SK-N-SH (cell line): ENCODE results near the gene ASTL. TPM values are rescaled to one million over a fixed set of nuclear protein-coding genes. Genes with fewer than 3 reads are reported as not detected.

Experiments
- CTCF ChIA-PET: fragments of 300-600, 350-600 bp; formaldehyde crosslinking; extraction: SDS; loops from one replicate; lab custom pipeline; 2021; lab: Yijun Ruan, JAX
- POLR2A ChIA-PET: fragments of 350-600 bp; sonication (Branson Sonifier 250); formaldehyde crosslinking; extraction: SDS; loops from one replicate; lab custom pipeline; 2020; ENCODE audit warnings: antibody characterized with exemption, inconsistent platforms; lab: Yijun Ruan, JAX
- DNase-seq: peaks from one replicate; pipeline ENCODE4 v3.0.0; 2012
- H2AFZ ChIP-seq: fragments of 200-600 bp; sonication (generic); 2 replicates; pipeline ENCODE4 v1.8.1; 2016; ENCODE audit warnings: antibody characterized with exemption, mild to moderate bottlenecking, low read depth
- H3F3A ChIP-seq: fragments of 200-600 bp; sonication (generic); replicated peaks from 2 replicates; pipeline ENCODE3; 2016; ENCODE audit warnings: antibody characterized with exemption, mild to moderate bottlenecking; ENCODE audit not compliant: insufficient read depth
- H3K27ac ChIP-seq, 2 experiments: fragments of 200-500 bp in 1 of 2; fragments of 200-600 bp in 1 of 2; sonication (Bioruptor generic) in 1 of 2; sonication (generic), shearing (Covaris generic) in 1 of 2; 2 replicates each; pipeline versions ENCODE4 v1.5.1 to v1.6.1; 2014 to 2016; ENCODE audit warnings: low read depth in 2 of 2, inconsistent platforms in 1 of 2, low read length in 1 of 2, mild to moderate bottlenecking in 1 of 2, mixed read lengths in 1 of 2
- H3K27me3 ChIP-seq: fragments of 200-600 bp; sonication (generic), shearing (Covaris generic); 2 replicates; pipeline ENCODE4 v1.6.1; 2016; ENCODE audit warnings: mixed run types; ENCODE audit not compliant: insufficient read depth
- H3K36me3 ChIP-seq, 2 experiments: fragments of 200-500 bp in 1 of 2; fragments of 200-600 bp in 1 of 2; sonication (Bioruptor generic) in 1 of 2; sonication (generic) in 1 of 2; replicated peaks in 1 of 2; 2 replicates each; pipeline versions ENCODE3 to v1.5.1; 2014 to 2016; ENCODE audit warnings: low read length in 1 of 2, mild to moderate bottlenecking in 1 of 2; ENCODE audit not compliant: insufficient read depth in 2 of 2, control insufficient read depth in 1 of 2
- H3K4me1 ChIP-seq, 2 experiments: fragments of 200-500 bp in 1 of 2; fragments of 200-600 bp in 1 of 2; sonication (Bioruptor generic) in 1 of 2; sonication (generic), shearing (Covaris generic) in 1 of 2; 2 replicates each; pipeline versions ENCODE4 v1.5.1 to v1.6.1; 2014 to 2016; ENCODE audit warnings: low read depth in 1 of 2, low read length in 1 of 2, mixed run types in 1 of 2; ENCODE audit not compliant: insufficient read depth in 2 of 2, control insufficient read depth in 1 of 2
- H3K4me2 ChIP-seq: fragments of 200-600 bp; sonication (generic), shearing (Covaris generic); 2 replicates; pipeline ENCODE4 v1.6.1; 2017; ENCODE audit warnings: mixed run types
- H3K4me3 ChIP-seq, 2 experiments: fragments of 200-500 bp in 1 of 2; fragments of 200-600 bp in 1 of 2; sonication (Bioruptor generic) in 1 of 2; sonication (generic), shearing (Covaris generic) in 1 of 2; 2 replicates each; pipeline versions ENCODE4 v1.5.1 to v1.8.1; 2014 to 2016; ENCODE audit warnings: low read depth in 2 of 2, inconsistent platforms in 1 of 2, low read length in 1 of 2, mild to moderate bottlenecking in 1 of 2, mixed read lengths in 1 of 2, moderate library complexity in 1 of 2
- H3K79me2 ChIP-seq: fragments of 200-600 bp; sonication (generic); 2 replicates; pipeline ENCODE4 v1.8.1; 2017; ENCODE audit warnings: mild to moderate bottlenecking; ENCODE audit not compliant: insufficient read depth
- H3K9ac ChIP-seq: fragments of 200-600 bp; sonication (generic); 2 replicates; pipeline ENCODE4 v1.6.1; 2017; ENCODE audit warnings: mixed run types
- H3K9me2 ChIP-seq: fragments of 200-600 bp; sonication (generic); 2 replicates; pipeline ENCODE4 v1.6.1; 2017; ENCODE audit warnings: mixed run types
- H3K9me3 ChIP-seq: fragments of 200-600 bp; sonication (generic); 2 replicates; pipeline ENCODE4 v1.6.1; 2017; ENCODE audit warnings: mixed run types, mild to moderate bottlenecking, moderate library complexity
- H4K20me1 ChIP-seq: fragments of 200-600 bp; sonication (generic); 2 replicates; pipeline ENCODE4 v1.6.1; 2017; ENCODE audit warnings: mild to moderate bottlenecking, mixed run types; ENCODE audit not compliant: insufficient read depth
- EP300 ChIP-seq, 2 experiments: IDR thresholded peaks; 2 replicates each; pipeline versions ENCODE4 v1.4.0 to v1.6.1; 2012; ENCODE audit warnings: borderline replicate concordance in 1 of 2, low read depth in 1 of 2, low read length in 1 of 2
- EZH2phosphoT487 ChIP-seq: fragments of 200-600 bp; sonication (generic); IDR thresholded peaks from 2 replicates; pipeline ENCODE4 v1.6.1; 2017; ENCODE audit warnings: low read depth, mixed run types, mild to moderate bottlenecking, antibody characterized with exemption, moderate library complexity, borderline replicate concordance
- FOSL2 ChIP-seq: IDR thresholded peaks from 2 replicates; pipeline ENCODE4 v1.4.0; 2012; ENCODE audit warnings: low read depth, mild to moderate bottlenecking, moderate library complexity, borderline replicate concordance
- FOXJ3 ChIP-seq: sonication (generic); formaldehyde crosslinking; IDR thresholded peaks from 2 replicates; pipeline ENCODE4 v1.5.1; 2020; ENCODE audit warnings: mild to moderate bottlenecking, missing genetic modification reagents
- GABPA ChIP-seq: IDR thresholded peaks from 2 replicates; pipeline ENCODE4 v1.4.0; 2012; ENCODE audit warnings: low read depth, mild to moderate bottlenecking
- JUND ChIP-seq: IDR thresholded peaks from 2 replicates; pipeline ENCODE4 v1.4.0; 2012
- MXI1 ChIP-seq: IDR thresholded peaks from 2 replicates; pipeline ENCODE4 v1.6.1; 2012; ENCODE audit warnings: mild to moderate bottlenecking, low read depth, low read length, improper control_type of control experiment
- RFX5 ChIP-seq: IDR thresholded peaks from 2 replicates; pipeline ENCODE4 v1.6.1; 2012; ENCODE audit warnings: mild to moderate bottlenecking, improper control_type of control experiment, low read length
- RXRA ChIP-seq: IDR thresholded peaks from 2 replicates; pipeline ENCODE4 v1.4.0; 2012; ENCODE audit warnings: low read depth, mild to moderate bottlenecking, borderline replicate concordance
- SIN3A ChIP-seq: IDR thresholded peaks from 2 replicates; pipeline ENCODE4 v1.6.1; 2012; ENCODE audit warnings: low read depth, mild to moderate bottlenecking, low read length, moderate library complexity, borderline replicate concordance
- YY1 ChIP-seq: IDR thresholded peaks from 2 replicates; pipeline ENCODE4 v1.4.0; 2012; ENCODE audit warnings: low read depth, mild to moderate bottlenecking
- WGBS: methylation state at CpG from one replicate; pipeline ENCODE4 v1.1.6; 2017; ENCODE audit warnings: low lambda C conversion rate; 5-methylcytosine and 5-hydroxymethylcytosine counted together
- polyA plus RNA-seq, 3 experiments: library from polyadenylated mRNA; depleted of rRNA; stranded (reverse); fragments of >200 nt; gene quantifications; 2 replicates each; pipeline ENCODE4 v1.2.3, GENCODE V29; 2012
- TF ChIP-seq, protein P1 (sequence below): IDR thresholded peaks from 2 replicates; pipeline ENCODE4; 2012
- TF ChIP-seq, protein P2 (sequence below): fragments of 200-600 bp; sonication (generic); IDR thresholded peaks from 2 replicates; pipeline ENCODE4 v1.6.1; 2017; ENCODE audit warnings: antibody characterized with exemption, mild to moderate bottlenecking, moderate library complexity
- TF ChIP-seq, protein P3 (sequence below): IDR thresholded peaks from 2 replicates; pipeline ENCODE4 v1.4.0; 2012; ENCODE audit warnings: low read depth, borderline replicate concordance
- TF ChIP-seq, protein P4 (sequence below): fragments of 150-350 bp; IDR thresholded peaks from 2 replicates; pipeline ENCODE4 v1.6.1; 2016; ENCODE audit warnings: mild to moderate bottlenecking, low read depth, low read length

Gene ASTL
- polyA plus RNA-seq, 1 of the 3 experiments (the other 2 are of a cell fraction): not detected

DNA sequence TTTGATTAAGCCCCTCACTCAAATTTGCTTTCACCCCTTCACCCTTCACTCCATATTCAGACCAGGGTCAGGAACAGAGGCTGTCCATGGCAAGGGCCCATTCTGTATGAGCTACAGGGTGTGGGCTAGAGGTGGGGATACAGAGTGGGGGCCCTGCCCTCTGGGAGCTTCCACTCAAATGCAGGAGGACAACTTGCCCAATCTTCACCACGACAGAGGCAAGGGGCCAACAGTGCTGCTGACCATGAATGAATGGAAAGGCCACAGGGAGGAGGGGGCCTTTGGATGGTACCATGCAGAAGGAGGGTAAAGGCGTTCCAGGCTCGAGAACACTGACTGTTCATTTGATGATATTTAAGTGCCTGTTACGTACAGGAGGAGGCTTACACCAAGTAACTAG, 44.8 kb downstream of the ASTL start (continued):
- TF ChIP-seq FOSL2: no peak
- TF ChIP-seq RFX5: no peak
- no peak for TF ChIP-seq RXRA
- no peak for TF ChIP-seq EZH2phosphoT487
- TF ChIP-seq SIN3A: no peak
- TF ChIP-seq, protein P1, sequence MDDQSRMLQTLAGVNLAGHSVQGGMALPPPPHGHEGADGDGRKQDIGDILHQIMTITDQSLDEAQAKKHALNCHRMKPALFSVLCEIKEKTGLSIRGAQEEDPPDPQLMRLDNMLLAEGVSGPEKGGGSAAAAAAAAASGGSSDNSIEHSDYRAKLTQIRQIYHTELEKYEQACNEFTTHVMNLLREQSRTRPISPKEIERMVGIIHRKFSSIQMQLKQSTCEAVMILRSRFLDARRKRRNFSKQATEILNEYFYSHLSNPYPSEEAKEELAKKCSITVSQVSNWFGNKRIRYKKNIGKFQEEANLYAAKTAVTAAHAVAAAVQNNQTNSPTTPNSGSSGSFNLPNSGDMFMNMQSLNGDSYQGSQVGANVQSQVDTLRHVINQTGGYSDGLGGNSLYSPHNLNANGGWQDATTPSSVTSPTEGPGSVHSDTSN: no peak
- TF ChIP-seq GABPA: no peak

DNA sequence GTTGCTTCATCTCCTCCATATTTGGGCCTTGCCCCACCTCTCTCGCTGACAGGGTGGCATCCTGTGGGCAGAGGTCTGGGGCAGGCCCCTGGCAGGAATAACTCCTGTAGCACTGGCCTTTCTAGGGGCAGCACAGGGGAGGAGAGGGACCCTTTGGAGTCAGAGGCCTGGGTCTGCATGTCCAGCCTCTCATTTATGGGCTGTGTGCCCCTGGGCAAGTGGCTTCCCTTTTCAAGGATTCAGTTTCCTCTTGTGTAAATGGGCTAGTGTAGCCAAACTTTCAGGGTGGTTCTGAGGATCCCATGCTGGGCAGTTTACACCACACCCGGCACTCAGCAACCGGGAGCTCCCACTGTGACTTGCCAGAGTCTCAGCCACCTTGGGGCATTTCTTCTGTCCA, 45.4 kb downstream of the ASTL start:
- 79% methylated on average over 2 of the region's 3 CpGs for WGBS
- ChIA-PET CTCF (interaction anchor here (0.9 to 2.7 kb wide), 4 partner anchors 9 to 82 kb away, joined by 3 to 20 read pairs (median 8); partner anchors contain the start of genes ADRA2B and ASTL), POLR2A (no interaction called here)
- no peak overlapping the region for H3K4me3 ChIP-seq
- no peak overlapping the region for H3K27ac ChIP-seq
- peaks cover 0 to 34% of the 10 kb centered on the region in 2 experiments; a peak in 1 of 4 replicates for H3K4me1 ChIP-seq
- no peak overlapping the region for H2AFZ ChIP-seq
- no peak for DNase-seq
- no peak overlapping the region for H3K9ac ChIP-seq
- H3F3A ChIP-seq: no peaks in the 10 kb centered on the region
- no peaks in the 10 kb centered on the region for H3K27me3 ChIP-seq
- TF ChIP-seq EP300 (IDR thresholded peaks at IDR 0.05; ENCODE audit: borderline replicate concordance in 1 of 2, low read depth in 1 of 2, low read length in 1 of 2) (no peak), FOXJ3 (CRISPR knock-in tag) (no peak), YY1 (no peak), MXI1 (no peak), JUND (no peak)
- TF ChIP-seq, protein P2, sequence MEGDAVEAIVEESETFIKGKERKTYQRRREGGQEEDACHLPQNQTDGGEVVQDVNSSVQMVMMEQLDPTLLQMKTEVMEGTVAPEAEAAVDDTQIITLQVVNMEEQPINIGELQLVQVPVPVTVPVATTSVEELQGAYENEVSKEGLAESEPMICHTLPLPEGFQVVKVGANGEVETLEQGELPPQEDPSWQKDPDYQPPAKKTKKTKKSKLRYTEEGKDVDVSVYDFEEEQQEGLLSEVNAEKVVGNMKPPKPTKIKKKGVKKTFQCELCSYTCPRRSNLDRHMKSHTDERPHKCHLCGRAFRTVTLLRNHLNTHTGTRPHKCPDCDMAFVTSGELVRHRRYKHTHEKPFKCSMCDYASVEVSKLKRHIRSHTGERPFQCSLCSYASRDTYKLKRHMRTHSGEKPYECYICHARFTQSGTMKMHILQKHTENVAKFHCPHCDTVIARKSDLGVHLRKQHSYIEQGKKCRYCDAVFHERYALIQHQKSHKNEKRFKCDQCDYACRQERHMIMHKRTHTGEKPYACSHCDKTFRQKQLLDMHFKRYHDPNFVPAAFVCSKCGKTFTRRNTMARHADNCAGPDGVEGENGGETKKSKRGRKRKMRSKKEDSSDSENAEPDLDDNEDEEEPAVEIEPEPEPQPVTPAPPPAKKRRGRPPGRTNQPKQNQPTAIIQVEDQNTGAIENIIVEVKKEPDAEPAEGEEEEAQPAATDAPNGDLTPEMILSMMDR: no peak
- TF ChIP-seq, protein P3, sequence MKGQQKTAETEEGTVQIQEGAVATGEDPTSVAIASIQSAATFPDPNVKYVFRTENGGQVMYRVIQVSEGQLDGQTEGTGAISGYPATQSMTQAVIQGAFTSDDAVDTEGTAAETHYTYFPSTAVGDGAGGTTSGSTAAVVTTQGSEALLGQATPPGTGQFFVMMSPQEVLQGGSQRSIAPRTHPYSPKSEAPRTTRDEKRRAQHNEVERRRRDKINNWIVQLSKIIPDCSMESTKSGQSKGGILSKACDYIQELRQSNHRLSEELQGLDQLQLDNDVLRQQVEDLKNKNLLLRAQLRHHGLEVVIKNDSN: no peak
- TF ChIP-seq, protein P4, sequence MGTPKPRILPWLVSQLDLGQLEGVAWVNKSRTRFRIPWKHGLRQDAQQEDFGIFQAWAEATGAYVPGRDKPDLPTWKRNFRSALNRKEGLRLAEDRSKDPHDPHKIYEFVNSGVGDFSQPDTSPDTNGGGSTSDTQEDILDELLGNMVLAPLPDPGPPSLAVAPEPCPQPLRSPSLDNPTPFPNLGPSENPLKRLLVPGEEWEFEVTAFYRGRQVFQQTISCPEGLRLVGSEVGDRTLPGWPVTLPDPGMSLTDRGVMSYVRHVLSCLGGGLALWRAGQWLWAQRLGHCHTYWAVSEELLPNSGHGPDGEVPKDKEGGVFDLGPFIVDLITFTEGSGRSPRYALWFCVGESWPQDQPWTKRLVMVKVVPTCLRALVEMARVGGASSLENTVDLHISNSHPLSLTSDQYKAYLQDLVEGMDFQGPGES: no peak
- no peaks in the 10 kb centered on the region for H3K9me2 ChIP-seq
- no peaks in the 10 kb centered on the region for H3K79me2 ChIP-seq
- H3K4me2 ChIP-seq: no peak overlapping the region
- no peaks in the 10 kb centered on the region for H3K36me3 ChIP-seq
- no peaks in the 10 kb centered on the region for H4K20me1 ChIP-seq
- H3K9me3 ChIP-seq: no peaks in the 10 kb centered on the region
